Brain microvascular endothelial cell (primary cell): ENCODE measurements around the gene SLC24A3.

Source experiments
- DNase-seq: peaks from one replicate; pipeline ENCODE4 v3.0.0-alpha.2; 2020
- H3K27ac ChIP-seq: fragments of 250-450 bp; sonication (Bioruptor Pico); 2 replicates; pipeline ENCODE4 v1.5.1; 2020; ENCODE audit warnings: mild to moderate bottlenecking, moderate library complexity
- H3K27me3 ChIP-seq: fragments of 250-450 bp; sonication (Bioruptor Pico); replicated peaks from 2 replicates; pipeline ENCODE4 v1.5.1; 2020; ENCODE audit warnings: mild to moderate bottlenecking
- H3K36me3 ChIP-seq: fragments of 250-450 bp; sonication (Bioruptor Pico); replicated peaks from 2 replicates; pipeline ENCODE4 v1.5.1; 2020; ENCODE audit warnings: mild to moderate bottlenecking
- H3K4me3 ChIP-seq: 2 replicates; pipeline ENCODE4 v1.5.1; 2011; ENCODE audit warnings: low read depth, mild to moderate bottlenecking, control low read depth, low read length, moderate library complexity
- CTCF ChIP-seq: IDR thresholded peaks from 2 replicates; pipeline ENCODE4 v1.5.1; 2011; ENCODE audit warnings: low read depth, mild to moderate bottlenecking, moderate library complexity, low read length, control low read depth, inconsistent platforms; ENCODE audit errors: missing control alignments
- in situ Hi-C: cut with HindIII; loops from 2 replicates; pipeline ENCODE4 v1.10.0; 2017; ENCODE audit warnings: low sequenced_read_pairs, low pct_ligation_motif_present

The SLC24A3 gene

GRCh38 chr20:19257865-19258264 lies 45.4 kb downstream of the SLC24A3 start:
- no peaks in the 10 kb centered on the region for H3K36me3 ChIP-seq
- no peaks in the 10 kb centered on the region for H3K27me3 ChIP-seq
- in situ Hi-C loops: no loop called here
- no peak for DNase-seq
- no peak for TF ChIP-seq CTCF
- H3K4me3 ChIP-seq: no peak overlapping the region
- H3K27ac ChIP-seq: no peak overlapping the region

- H3K36me3 ChIP-seq: no peaks in the 10 kb centered on the region
- H3K27ac ChIP-seq: no peak overlapping the region
- TF ChIP-seq CTCF: no peak
- no peak for DNase-seq
- in situ Hi-C loops: no loop called here
- no peaks in the 10 kb centered on the region for H3K27me3 ChIP-seq
- no peak overlapping the region for H3K4me3 ChIP-seq
Observed at GRCh38 chr20:19259141-19259591, 46.7 kb downstream of the SLC24A3 start.

GRCh38 chr20:19260412-19261090 lies 48.1 kb downstream of the SLC24A3 start:
- in situ Hi-C loops: no loop called here
- no peak for TF ChIP-seq CTCF
- DNase-seq: peak; percentile 6

GRCh38 chr20:19264191-19264590 lies 51.7 kb downstream of the SLC24A3 start:
- Histone ChIP-seq H3K36me3 (no peaks in the 10 kb centered on the region), H3K27me3 (no peaks in the 10 kb centered on the region), H3K4me3 (no peak overlapping the region), H3K27ac (no peak overlapping the region)
- no peak for DNase-seq
- no peak for TF ChIP-seq CTCF
- in situ Hi-C loops: no loop called here

More at GRCh38 chr20:19260412-19261090, 48.1 kb downstream of the SLC24A3 start:
- Histone ChIP-seq H3K36me3 (no peaks in the 10 kb centered on the region), H3K4me3 (no peak overlapping the region), H3K27me3 (no peaks in the 10 kb centered on the region), H3K27ac (no peak overlapping the region)

- DNase-seq: no peak
- in situ Hi-C loops: no loop called here
- Histone ChIP-seq H3K27ac (no peak overlapping the region), H3K4me3 (no peak overlapping the region), H3K27me3 (no peaks in the 10 kb centered on the region), H3K36me3 (no peaks in the 10 kb centered on the region)
- TF ChIP-seq CTCF: no peak
Observed at GRCh38 chr20:19265646-19266374, 53.4 kb downstream of the SLC24A3 start.
